T-helper 2 cell treated with Interferon-gamma antibody and Interleukin-4, amounts not matched to agents 100 ng/mL and 5 ng/mL, for 36 hours (primary cell): ENCODE results near the gene GATA5. TPM values are rescaled to one million over a fixed set of nuclear protein-coding genes. Genes with fewer than 3 reads are reported as not detected.

Experiments
- intact Hi-C: fragments of 100-400 bp; cut with micrococcal nuclease; formaldehyde crosslinking; loops from one replicate; pipeline ENCODE4 v1.15.1; 2023
- total RNA-seq: library from RNA; stranded (reverse); gene quantifications from 2 replicates; pipeline ENCODE4 v1.2.3, GENCODE V29; 2022

Gene GATA5
- total RNA-seq, 1 donor from 2014 or later: not detected

DNA sequence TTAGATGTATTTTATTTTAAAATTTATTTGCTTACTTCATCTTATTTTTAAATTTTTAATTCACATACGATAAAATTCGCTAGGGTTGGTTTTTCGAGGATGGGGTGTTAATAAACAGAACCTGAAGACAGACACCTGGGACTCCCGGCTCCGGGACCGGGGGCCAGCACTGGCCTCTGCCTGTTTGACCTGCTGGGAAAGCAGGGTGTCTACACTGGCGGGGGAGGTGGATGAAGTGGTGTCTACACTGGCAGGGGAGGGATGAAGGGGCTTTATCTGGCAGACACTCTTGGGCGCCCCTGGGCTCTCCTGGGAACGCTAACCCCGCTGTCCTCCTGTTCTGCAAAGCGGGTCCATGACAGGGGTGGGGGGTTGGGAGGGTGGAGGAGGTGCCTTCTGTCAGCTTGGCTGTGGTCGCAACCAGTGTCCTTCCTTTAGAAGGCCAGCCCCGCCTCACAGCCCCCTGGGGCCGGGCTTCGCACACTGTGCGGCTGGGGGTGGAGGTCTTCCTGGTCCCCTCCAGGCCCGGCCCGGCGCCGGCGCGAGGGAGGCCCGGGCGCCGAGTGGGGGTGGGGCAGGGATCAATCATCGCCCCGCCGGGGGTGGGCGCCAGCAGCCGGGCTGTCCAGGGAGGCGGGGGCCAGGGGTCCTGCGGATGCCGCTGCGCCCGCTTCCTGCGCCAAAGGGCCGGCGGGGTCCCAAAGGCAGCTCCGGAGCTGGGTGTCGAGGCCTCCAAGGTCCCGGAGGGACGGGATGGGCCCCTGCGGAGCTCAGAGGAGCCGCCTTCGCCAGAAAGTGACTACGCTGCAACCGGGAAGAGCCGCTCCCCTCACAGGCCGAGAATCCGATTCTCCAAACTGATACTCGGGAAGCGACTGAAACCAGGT, 1.8 kb downstream of the GATA5 start:
- intact Hi-C loops: no loop called here

DNA sequence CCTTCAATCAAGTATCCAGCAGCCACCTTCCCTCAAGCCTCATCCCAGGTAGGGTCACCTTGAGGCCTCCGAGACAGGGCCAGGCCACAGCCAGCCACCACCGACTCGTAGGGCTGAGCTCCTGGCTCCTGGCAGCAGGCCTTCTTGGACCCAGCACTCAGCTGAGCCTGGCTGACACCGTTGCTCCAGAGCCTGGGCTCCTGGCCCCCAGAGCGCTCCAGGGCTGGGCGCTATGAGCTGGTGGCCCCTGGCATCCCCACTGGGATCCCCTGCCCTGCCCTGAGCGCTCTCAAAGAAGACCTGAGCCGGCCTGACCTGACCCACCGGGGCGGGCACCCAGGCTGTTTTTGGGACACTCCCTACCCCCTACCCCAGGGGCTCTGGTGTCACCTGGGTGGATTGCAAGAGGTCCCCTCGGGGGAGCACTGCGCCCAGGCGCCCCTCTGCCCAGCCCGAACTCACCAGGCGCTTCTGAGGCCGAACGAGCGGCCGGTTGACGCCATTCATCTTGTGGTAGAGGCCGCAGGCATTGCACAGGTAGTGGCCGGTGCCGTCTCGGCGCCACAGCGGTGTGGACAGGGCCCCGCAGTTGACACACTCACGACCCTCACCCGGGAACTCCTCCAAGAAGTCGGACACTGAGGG, 2.7 kb downstream of the GATA5 start:
- intact Hi-C loops: no loop called here

DNA sequence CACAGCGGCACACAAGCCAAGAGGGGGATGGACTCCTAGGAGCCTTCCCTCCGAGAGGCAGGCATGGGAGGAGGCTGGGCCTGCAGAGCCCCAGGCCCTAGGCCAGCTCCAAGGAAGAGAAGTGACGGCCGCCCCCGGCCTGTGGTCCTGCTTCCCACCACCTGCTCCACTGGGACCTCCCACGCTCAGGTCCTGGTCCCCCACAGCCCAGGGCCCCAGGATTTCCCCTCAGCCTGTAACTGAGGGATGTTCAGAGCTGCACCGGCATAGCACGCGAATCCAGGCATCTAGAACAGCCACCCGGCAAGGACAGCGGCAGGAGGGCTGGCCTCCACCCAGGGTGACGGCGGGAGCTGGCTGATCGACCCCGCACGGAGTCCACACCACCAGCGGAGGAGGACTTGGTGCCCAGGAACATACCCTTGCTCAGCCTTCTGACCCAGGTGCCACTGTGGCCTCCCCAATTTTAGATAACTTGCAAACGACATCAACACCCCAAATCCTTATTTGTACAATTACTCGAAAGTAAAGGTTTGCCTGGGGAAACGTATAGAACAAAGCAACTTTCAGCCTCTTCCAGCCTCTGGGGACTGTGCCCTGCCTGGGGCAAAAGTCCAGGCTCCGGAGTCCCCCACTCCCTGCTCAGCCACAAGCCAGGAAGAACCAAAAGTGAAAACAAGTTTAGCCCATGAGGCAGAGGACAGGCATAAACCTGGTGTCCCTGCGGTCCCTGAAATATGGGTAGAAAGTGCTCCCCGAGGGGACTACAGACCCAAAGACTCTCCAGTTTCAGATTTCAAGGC, 3.5 kb downstream of the GATA5 start:
- intact Hi-C loops: no loop called here

DNA sequence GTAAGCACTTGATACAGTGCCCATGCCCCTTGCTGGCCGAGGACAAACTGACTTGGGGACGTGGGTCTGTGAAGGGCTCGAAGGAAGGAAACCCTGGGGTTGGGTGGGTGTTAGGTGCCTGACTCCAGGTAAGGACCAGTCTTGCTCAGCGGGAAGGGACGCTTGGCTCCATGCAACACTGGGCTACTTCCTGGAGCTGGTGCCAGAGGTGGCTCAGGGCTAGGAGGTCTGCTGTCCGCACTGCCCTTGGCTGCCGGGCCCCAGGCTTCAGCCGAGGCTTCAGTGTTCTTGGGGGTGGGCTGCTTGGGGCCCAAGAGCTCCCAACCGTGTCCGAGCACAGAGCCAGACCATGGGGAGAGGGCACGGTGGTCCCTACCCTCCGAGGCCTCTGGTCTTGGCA, 5.3 kb downstream of the GATA5 start:
- intact Hi-C loops: no loop called here

DNA sequence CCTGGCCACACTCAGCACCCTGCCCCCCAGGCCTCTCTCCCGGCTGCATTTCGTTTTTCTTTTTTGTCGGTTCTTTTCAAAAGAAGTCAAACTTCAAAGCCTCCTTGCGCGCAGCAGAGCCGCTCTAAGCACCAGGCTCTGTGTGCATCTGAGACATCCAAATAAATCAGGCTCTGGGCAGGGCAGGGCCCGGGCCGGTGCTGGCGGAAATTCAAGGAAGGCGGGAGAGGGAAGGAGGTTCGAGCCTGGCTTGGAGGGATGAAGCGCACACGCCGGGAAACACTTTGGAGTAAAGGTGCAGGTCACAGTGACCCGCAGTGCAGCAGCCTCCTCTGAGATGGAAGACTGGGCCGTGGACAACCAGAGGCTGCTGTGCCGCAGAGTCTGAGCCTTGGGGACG, 5.8 kb downstream of the GATA5 start:
- intact Hi-C loops: no loop called here

DNA sequence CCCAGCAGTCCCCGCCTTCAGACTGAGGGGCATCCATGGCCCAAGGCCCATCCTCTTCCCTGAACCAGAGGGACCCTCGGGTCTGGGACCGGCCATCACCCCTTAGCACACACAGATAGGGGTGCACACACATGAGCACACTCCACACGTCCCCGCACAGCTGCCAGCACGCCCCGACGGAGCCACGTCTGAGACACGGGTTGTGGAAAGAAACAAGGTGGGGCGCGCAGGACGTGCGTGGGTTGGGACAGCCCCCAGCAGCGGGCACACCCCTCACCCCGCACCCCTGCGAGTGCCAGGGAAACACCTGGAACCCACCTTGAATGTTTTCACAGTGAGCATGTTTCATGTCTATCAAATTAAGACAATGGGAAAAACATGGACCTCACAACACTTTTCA, 6.4 kb downstream of the GATA5 start:
- intact Hi-C loops: no loop called here

DNA sequence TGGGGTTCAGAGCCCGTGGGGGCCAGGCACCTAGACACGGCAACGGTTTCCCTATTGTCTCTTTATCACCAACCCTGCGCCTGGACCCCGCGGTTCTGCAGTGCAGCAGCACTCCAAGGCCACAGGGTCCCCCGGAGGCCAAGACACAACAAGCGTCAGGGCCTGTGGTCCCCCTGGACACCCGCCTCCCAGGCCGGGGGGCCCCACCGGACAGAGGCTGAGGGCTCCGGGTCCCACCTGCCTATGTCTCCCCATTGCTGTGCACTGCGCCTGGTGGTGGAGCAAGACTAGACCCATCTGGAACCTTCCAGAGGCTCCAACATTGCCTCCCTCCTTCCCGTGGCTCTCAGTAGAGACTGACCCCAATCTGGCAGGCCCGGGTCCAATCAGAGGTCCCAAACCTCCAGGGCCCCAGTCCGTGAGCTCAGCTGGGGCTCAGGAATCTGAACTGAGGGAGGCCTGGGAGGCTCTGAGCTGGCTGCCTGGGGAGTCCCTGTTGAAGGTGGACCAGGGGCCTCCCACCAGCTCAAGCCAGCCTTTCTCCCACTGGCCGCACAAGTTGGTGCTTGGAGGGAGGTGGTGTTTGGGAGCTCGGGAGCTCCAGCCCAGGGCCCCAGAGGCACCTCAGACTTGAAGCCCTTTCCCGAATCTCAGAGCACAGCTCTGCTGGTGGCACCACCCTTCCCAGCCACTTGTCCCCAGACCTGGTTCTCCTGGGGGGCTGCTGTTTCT, 8.8 kb downstream of the GATA5 start:
- intact Hi-C loops: no loop called here

DNA sequence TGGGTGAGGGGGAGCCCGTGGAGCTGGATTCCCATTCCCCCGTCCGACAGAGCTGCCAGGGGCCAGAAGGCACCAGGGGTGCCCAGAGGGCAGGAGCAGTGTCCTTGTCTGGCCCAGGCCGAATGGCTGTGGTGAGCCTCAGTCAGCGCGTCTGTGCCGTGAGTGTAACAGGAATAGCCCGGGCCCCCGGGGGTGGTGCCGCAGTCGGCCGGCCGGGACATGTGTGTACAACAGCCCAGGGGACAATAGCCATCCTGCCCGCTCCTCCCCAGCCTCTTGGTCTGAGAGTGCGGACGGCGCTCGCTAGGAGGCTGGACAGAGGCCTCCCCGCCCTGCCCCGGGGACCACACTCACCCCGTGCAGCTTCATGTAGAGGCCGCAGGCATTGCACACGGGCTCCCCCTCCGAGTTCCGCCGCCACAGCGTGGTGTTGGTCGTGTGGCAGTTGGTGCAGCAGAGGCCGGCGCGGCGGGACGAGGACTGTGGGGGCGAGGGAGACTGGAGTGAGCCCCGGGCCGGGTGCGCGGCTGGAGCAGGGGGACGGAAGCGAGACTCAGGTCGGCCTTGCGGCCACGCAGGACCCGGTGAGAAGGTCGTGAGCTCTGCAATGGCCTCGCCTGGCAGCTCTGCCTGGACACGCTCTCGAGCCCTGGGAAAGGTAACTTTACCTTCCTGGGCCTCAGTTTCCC, 9.6 kb downstream of the GATA5 start:
- intact Hi-C loops: no loop called here

DNA sequence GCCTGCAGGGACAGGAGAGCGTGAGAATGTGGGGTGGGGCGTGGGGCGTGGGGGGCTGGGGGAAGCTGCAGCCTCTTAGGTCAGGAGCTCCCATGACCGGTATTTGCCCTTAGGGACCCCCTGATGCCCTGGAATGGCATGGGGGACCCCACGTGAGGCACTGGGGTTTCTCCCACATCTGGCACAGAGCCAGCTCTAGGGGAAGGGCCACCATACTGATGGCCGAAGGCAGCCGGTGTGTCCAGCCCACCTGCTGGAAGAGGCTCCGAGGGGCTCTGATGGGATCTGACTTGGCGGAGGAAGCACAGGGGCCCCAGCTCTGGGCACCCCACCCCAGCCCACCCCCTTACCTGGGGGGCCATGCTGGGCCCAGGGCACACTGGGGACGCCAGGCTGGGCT, 10.8 kb downstream of the GATA5 start:
- intact Hi-C loops: no loop called here

DNA sequence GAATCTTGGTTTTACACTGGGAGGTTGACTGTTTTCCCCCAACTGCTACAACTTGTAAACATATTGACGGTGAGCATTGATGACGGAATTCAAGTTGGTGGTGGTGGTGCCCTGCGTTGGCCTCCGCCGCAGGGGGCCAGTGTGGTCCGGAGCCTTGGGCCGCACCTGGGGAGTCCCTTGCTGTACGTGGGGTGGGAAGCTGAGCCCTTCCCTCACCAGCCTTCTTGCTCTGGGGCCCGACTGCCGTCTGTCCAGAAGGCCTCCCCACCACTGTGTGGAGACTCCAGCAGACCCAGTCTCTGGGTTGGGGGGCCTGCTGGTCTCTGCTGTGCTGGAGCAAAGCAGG, 11.4 kb downstream of the GATA5 start:
- intact Hi-C loops: no loop called here

DNA sequence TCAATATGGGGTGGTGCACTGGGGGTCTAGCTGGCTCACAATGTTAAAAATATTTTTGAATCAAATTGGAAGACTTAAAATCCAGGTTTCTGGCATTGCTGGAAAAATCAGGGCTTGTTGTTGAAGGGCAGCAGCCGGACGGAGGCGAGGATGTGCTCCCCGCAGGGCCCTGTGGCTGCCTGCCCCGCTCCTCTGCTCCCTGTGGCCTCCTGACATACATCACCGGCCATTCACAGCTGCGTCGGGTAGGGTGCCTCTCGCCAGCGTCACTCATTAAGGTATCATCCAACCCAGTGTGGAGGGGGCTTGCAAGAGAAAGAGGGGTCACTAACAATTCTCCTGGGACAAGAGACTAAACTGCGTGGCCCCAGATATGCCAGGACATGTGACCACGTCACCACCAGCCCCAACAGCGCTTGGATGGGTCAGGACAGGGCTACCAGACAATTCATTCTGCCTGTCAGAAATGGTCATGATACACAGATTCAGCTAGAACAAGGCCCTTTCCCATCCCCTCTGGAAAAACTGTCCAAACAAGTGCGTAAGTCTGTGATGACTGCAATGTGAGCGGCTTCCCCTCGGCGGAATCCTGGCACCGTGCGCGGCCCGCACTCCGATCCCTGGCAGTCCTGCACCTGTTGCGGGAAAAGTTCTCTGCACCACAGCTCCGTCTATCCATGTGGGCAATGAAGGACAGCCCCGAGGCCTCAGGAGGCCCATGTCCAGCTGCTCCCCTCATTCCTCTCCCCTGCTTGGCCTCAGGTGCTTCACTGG, 12.0 kb downstream of the GATA5 start:
- intact Hi-C loops: no loop called here

DNA sequence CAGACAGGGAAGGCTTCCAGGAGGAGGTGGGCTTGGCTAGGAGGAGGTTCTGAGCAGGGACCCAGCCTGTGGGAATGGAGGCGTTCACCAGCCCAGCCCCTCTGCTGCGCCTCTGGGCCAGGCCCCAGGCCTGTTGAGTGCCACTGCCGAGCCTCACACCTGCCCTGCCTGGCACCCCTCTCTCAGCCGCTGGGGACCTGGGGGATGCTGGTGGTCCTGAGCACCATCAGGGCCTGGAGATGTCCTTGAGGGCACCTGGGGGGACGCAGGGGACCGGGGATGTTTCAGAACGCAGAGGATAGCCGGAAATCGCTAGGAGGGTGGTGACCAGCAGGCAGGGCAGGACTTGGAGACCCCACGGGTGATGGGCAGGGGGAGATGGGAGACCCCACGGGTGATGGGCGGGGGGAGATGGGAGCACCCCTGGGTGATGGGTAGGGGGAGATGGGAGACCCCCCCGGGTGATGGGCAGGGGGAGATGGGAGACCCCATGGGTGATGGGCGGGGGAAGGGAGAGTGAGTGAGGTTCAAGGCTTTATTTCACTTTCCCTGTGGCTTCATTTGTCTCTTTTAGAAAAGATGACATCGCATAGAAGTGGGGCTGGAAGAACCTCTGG, 12.7 kb downstream of the GATA5 start:
- intact Hi-C loops: no loop called here

DNA sequence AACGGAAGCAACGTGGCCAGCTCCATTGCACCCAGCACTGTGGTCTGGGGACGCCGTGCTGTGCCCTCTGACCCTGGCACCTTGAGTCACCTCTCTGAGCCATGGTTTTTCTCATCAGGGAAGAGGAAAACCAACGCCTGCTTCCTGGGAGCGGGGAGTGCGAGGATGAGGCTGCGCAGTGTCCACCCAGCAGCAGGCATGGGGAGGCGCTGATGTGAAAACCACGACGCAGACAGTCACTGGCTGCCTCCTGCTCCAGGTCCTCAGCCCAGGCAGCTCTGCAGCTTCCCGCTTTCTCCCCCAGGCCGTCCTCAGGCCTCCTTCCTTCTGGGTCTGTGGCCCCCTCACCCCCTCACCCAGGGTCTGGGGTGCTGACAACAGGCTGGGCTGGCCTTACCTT, 14.0 kb downstream of the GATA5 start:
- intact Hi-C loops: no loop called here

DNA sequence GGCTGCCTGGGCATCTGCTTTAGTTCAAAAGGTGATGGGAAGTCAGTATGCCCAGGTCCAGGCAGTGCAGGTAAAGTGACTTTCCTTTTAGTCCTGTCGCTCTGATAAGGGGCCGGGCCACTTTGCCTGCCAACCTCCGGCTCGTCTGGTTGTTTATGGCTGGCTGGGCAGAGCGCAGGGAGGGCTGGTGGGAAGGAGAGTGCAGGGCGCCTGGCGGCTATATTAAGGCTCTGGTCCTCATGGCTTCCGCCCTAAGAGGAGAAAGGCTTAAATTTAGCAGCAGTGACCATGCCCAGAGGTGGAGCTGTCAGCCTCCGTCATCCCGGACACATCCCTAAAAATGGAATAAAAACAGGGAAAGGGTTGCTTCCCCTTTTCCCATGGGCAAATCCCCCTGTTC, 14.6 kb downstream of the GATA5 start:
- intact Hi-C loops: no loop called here

DNA sequence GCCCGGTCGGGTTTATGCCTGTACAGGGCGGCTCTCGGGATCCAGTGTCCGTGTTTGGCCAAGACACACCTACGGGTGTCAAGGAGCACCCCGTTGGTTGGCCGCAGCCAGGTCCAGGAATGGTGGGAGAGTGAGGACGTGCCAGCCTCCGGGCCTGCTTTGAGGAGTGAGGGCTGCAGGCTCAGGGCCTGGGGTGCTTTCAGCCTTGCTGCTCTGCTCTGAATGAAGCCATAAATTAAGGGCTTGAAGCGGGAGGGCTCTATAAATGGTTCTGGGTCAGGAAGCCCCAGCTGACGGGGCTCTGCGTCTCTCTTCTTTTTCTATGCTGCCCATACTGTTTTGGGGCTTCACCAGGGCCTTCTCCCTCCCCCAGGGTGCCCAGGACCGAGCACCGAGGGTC, 15.1 kb downstream of the GATA5 start:
- intact Hi-C loops: no loop called here

DNA sequence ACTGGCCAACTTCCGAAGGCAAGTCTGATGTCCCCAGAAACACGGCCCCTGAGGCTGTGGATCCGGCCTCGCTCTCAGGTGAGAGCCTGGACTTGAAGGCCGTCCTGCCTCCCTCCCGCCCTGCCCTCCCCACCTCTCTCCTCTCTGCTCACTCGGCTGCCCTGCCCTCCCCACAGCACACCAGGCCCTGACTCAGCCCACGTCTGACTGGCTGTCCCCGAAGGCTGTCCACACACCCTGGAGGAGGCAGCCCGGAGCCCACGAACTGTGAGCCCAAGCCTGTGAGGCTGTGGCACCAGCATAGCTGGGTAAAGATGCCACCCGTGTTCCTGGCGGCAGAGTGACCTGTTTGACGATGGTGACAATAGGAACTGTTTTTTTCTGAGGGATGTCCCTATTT, 16.3 kb downstream of the GATA5 start:
- intact Hi-C loops: no loop called here

DNA sequence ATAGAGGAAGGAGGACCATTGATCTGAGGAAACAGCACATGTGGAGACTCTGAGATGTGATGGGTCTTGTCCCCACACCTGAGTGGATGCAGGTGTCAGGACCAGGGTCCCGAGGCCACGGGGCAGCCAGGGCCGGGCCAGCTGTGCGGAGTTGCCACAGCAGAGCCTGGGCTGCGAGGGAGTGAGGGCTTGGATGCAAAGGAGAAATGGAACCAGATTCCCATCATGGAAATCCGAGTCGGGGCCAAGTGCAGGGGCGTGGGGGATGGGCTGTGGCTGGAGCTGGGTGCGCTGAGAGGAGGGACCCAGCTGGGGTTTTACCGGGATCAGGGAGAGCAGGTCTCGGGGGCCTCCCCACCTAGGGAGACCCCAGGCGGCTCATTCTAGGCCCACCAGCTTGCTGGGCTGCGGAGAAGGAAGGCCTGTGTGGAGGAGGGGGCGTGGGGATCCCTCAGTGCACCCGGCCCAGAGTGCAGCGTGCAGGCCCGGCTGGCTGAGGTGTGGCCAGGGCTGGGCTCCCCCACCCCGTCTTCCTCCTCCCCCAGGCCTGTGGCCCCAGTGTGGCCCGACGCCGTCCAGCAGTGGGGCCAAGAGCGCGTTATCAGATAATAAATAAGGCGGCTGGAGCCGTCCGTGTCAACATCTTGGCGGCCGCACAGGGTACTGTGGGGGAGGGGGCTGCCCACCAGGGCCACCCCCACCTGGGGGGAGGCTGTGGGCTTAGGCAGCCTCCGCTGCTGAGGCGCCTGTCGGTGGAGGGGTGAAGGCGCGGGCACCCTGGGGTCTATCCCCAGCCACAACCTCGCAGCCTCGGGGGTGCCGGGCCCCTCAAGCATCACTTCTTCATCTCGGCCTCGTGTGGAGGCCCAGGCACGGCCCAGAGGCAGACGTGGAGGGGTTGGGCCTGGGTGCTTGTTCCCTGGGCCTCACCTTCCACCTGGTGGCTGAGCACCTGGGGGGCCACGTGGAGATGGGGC, 17.2 kb downstream of the GATA5 start:
- intact Hi-C loops: no loop called here

DNA sequence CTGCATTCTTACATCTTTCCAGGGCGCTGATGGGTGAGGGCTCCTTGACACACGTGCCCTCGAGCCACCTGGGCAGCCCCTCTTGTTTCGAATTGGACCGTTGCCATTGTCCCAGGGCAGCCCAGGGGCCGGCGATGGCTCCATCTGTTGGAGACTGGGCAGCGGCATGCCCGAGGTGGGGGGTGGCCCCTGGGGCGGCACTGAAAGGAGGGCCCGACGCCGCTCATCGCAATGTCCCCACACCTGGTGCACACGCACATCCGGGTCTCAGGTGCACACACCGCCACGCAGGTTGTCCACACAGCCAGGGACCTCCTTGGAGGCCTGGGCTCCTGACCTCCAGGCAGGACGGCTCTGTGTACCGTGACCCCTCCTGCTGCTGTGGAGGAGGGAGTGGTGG, 18.0 kb downstream of the GATA5 start:
- intact Hi-C loops: no loop called here

DNA sequence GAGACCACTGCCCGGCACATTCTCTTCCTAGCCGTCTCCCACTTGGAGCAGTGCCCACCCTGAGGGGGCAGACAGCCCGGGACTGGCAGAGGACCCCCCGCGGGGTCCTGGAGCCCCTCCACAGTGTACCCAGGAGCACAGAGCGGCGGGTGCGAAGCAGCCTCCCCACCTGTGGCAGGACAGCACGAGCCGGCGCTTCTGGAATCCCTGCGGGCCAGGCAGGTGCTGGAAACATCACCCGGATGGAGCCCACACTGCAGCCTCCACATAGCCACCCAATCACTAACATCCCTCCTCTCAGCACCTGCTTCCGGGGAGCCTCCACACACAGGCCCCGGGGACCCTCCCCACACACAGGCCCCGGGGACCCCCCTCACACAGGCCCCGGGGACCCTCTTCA, 18.7 kb downstream of the GATA5 start:
- intact Hi-C loops: no loop called here
